H9 (cell line): ENCODE results near the gene MYO1E. TPM values are rescaled to one million over a fixed set of nuclear protein-coding genes. Genes with fewer than 3 reads are reported as not detected.

Experiments
- DNase-seq: peaks from one replicate; pipeline ENCODE4 v3.0.0-alpha.2; 2017
- H2AFZ ChIP-seq: one replicate; pipeline ENCODE4 v1.6.1; 2013; ENCODE audit warnings: mild to moderate bottlenecking, low read length, control low read depth, moderate library complexity
- H2AK5ac ChIP-seq: 2 replicates; pipeline ENCODE4 v1.6.1; 2013; ENCODE audit warnings: low read length, control low read depth, mixed read lengths; ENCODE audit not compliant: insufficient read length
- H2BK120ac ChIP-seq: one replicate; pipeline ENCODE4 v1.6.1; 2013; ENCODE audit warnings: low read depth, mild to moderate bottlenecking, low read length, control low read depth, inconsistent platforms; ENCODE audit not compliant: poor library complexity, severe bottlenecking
- H2BK12ac ChIP-seq: 2 replicates; pipeline ENCODE4 v1.6.1; 2013; ENCODE audit warnings: low read length, control low read depth, mixed read lengths, low read depth; ENCODE audit not compliant: insufficient read length
- H2BK15ac ChIP-seq: 2 replicates; pipeline ENCODE4 v1.6.1; 2013; ENCODE audit warnings: low read depth, low read length, control low read depth
- H2BK20ac ChIP-seq: one replicate; pipeline ENCODE4 v1.6.1; 2013; ENCODE audit warnings: low read depth, mild to moderate bottlenecking, low read length, control low read depth, inconsistent platforms; ENCODE audit not compliant: poor library complexity, severe bottlenecking
- H2BK5ac ChIP-seq: 2 replicates; pipeline ENCODE4 v1.6.1; 2013; ENCODE audit warnings: low read length, control low read depth, mixed read lengths; ENCODE audit not compliant: insufficient read length
- H3K14ac ChIP-seq: 2 replicates; pipeline ENCODE4 v1.6.1; 2013; ENCODE audit warnings: low read length, control low read depth; ENCODE audit not compliant: insufficient read depth
- H3K18ac ChIP-seq: 2 replicates; pipeline ENCODE4 v1.6.1; 2013; ENCODE audit warnings: low read depth, mild to moderate bottlenecking, mixed read lengths, low read length, control low read depth; ENCODE audit not compliant: insufficient read length
- H3K23ac ChIP-seq: 2 replicates; pipeline ENCODE4 v1.6.1; 2013; ENCODE audit warnings: low read length, control low read depth, mixed read lengths, low read depth; ENCODE audit not compliant: insufficient read length
- H3K23me2 ChIP-seq: 2 replicates; pipeline ENCODE4 v1.6.1; 2013; ENCODE audit warnings: low read depth, mild to moderate bottlenecking, mixed read lengths, low read length, control low read depth; ENCODE audit not compliant: insufficient read length, poor library complexity, severe bottlenecking
- H3K27ac ChIP-seq: 2 replicates; pipeline ENCODE4 v1.5.1; 2013; ENCODE audit warnings: low read length, control low read depth, mixed read lengths, low read depth; ENCODE audit not compliant: insufficient read length
- H3K27me3 ChIP-seq: 2 replicates; pipeline ENCODE4 v1.6.1; 2013; ENCODE audit warnings: low read length, control low read depth, inconsistent platforms; ENCODE audit not compliant: insufficient read depth
- H3K4ac ChIP-seq: 2 replicates; pipeline ENCODE4 v1.6.1; 2013; ENCODE audit warnings: low read depth, mild to moderate bottlenecking, control low read depth, inconsistent platforms, low read length, moderate library complexity
- H3K4me1 ChIP-seq: 2 replicates; pipeline ENCODE4 v1.6.1; 2013; ENCODE audit warnings: low read length, control low read depth, inconsistent platforms; ENCODE audit not compliant: insufficient read depth
- H3K4me2 ChIP-seq: 2 replicates; pipeline ENCODE4 v1.6.1; 2013; ENCODE audit warnings: low read length, control low read depth, mixed read lengths; ENCODE audit not compliant: insufficient read length, insufficient read depth
- H3K56ac ChIP-seq: 2 replicates; pipeline ENCODE4 v1.6.1; 2013; ENCODE audit warnings: low read depth, mild to moderate bottlenecking, mixed read lengths, low read length, control low read depth; ENCODE audit not compliant: insufficient read length
- H3K79me1 ChIP-seq: 2 replicates; pipeline ENCODE4 v1.6.1; 2013; ENCODE audit warnings: low read depth, mild to moderate bottlenecking, moderate library complexity, low read length, control low read depth, inconsistent platforms; ENCODE audit not compliant: insufficient read depth, poor library complexity, severe bottlenecking
- H3K79me2 ChIP-seq: 2 replicates; pipeline ENCODE4 v1.6.1; 2013; ENCODE audit warnings: low read length, control low read depth, inconsistent platforms; ENCODE audit not compliant: insufficient read depth
- H3K9ac ChIP-seq: 2 replicates; pipeline ENCODE4 v1.6.1; 2013; ENCODE audit warnings: low read length, control low read depth, mixed read lengths; ENCODE audit not compliant: insufficient read length; ENCODE audit errors: extremely low read depth
- H3K9me3 ChIP-seq: one replicate; pipeline ENCODE4 v1.6.1; 2013; ENCODE audit warnings: low read depth, low read length, inconsistent platforms; ENCODE audit not compliant: control insufficient read depth
- H3T11ph ChIP-seq: one replicate; pipeline ENCODE4 v1.6.1; 2013; ENCODE audit warnings: mild to moderate bottlenecking, low read length, control low read depth, inconsistent platforms
- H4K20me1 ChIP-seq: one replicate; pipeline ENCODE4 v1.6.1; 2013; ENCODE audit not compliant: control insufficient read depth, insufficient read length, insufficient read depth
- H4K5ac ChIP-seq: 2 replicates; pipeline ENCODE4 v1.6.1; 2013; ENCODE audit warnings: low read depth, mild to moderate bottlenecking, mixed read lengths, low read length, control low read depth; ENCODE audit not compliant: insufficient read length
- H4K8ac ChIP-seq: replicated peaks from 2 replicates; pipeline ENCODE4 v1.6.1; 2013; ENCODE audit warnings: low read length, control low read depth, mixed read lengths, low read depth; ENCODE audit not compliant: insufficient read length
- H4K91ac ChIP-seq: 2 replicates; pipeline ENCODE4 v1.6.1; 2013; ENCODE audit warnings: low read depth, mild to moderate bottlenecking, moderate library complexity, mixed read lengths, low read length, control low read depth; ENCODE audit not compliant: insufficient read length
- H3K27ac Mint-ChIP-seq, 3 experiments: 2 replicates in 2 of 3; 3 replicates in 1 of 3; pipeline ENCODE4 v1.8.0; 2020 to 2021; ENCODE audit warnings: mixed read lengths in 3 of 3, mild to moderate bottlenecking in 1 of 3, moderate library complexity in 1 of 3
- H3K27me3 Mint-ChIP-seq: 2 replicates; pipeline ENCODE4 v1.8.0; 2021; ENCODE audit warnings: low read depth, mild to moderate bottlenecking, moderate library complexity, mixed read lengths
- H3K36me3 Mint-ChIP-seq, 3 experiments: 2 replicates in 2 of 3; 3 replicates in 1 of 3; pipeline ENCODE4 v1.8.0; 2020 to 2021; ENCODE audit warnings: low read depth in 3 of 3, mixed read lengths in 3 of 3; ENCODE audit not compliant: insufficient read depth in 1 of 3
- H3K4me1 Mint-ChIP-seq, 2 experiments: 2 replicates each; pipeline ENCODE4 v1.8.0; 2020; ENCODE audit warnings: mixed read lengths in 2 of 2
- H3K4me3 Mint-ChIP-seq, 2 experiments: 2 replicates in 1 of 2; 3 replicates in 1 of 2; pipeline ENCODE4 v1.8.0; 2020 to 2021; ENCODE audit warnings: mild to moderate bottlenecking in 2 of 2, mixed read lengths in 2 of 2, moderate library complexity in 1 of 2
- H3K9me3 Mint-ChIP-seq, 2 experiments: 2 replicates in 1 of 2; 3 replicates in 1 of 2; pipeline ENCODE4 v1.8.0; 2020; ENCODE audit warnings: mild to moderate bottlenecking in 2 of 2, mixed read lengths in 2 of 2, moderate library complexity in 1 of 2
- WGBS: extraction: QIAGEN DNeasy Blood & Tissue Kit; methylation state at CpG from one replicate; pipeline ENCODE4 v1.1.7; 2013; ENCODE audit warnings: missing lambda C conversion rate, low lambda C conversion rate, mixed read lengths; ENCODE audit not compliant: insufficient read length; ENCODE audit errors: extremely low coverage; 5-methylcytosine and 5-hydroxymethylcytosine counted together
- total RNA-seq: library from RNA; stranded (reverse); gene quantifications from 2 replicates; pipeline ENCODE4 v1.2.1, GENCODE V29; 2021
- TF ChIP-seq, protein P1 (sequence below): fragments of 200-600 bp; sonication (generic); conservative IDR thresholded peaks from 3 replicates; pipeline ENCODE4 v1.8.0; 2021; ENCODE audit warnings: antibody characterized with exemption, mild to moderate bottlenecking

The MYO1E gene
- total RNA-seq, 1 experiment from 2014 or later: 235 TPM

DNA sequence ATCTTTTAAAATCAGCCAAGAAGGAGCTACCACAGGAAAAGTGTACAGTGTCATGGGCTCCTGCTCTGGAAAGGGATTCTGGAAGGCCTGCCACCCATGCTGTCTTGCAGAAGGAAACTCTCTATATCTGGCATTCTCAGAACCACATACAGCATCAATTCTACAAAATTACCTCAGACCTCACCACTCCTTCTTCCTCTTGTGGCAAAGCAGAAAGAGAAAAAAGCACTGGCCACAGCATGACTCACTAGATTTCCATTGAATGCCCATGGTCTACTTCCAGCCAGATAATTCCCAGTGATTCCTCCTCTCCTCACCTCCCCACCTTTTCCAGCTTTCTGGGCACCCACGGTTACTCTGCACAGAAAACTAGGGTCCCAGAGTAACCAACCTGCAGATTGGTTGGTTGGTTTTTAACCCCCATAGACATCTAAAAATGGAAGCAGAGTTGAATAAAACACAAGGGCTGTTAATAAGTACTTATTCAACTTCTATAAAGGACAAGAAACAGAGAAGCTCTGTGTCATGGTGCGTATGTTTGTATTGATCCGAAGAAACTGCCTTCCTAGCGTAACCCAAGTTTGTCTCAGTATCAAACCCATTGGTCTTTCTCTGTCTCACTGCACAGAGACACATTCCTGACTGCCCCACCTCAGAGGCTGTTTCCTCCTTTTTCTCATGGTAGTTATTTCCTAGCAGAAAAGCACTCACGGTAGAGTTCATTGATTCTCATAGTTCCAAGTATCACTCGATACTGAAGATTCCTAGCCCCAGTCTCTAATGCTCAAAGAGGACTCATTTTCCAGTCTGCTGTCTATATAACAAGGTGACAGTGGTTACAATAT lies 98.3 kb downstream of the MYO1E start:
- Histone ChIP-seq H4K91ac (no peak overlapping the region), H2AFZ (no peak overlapping the region), H3K18ac (no peak overlapping the region), H3K23ac (no peak overlapping the region), H3K23me2 (no peaks in the 10 kb centered on the region), H2BK5ac (no peak overlapping the region), H4K5ac (no peak overlapping the region), H3K4me2 (no peak overlapping the region), H3K9me3 (no peaks in the 10 kb centered on the region), H3K9ac (no peak overlapping the region), H3K4me1 (peaks cover 5% of the 10 kb centered on the region; the same call in 1 of the 2 replicates), H3K14ac (no peak overlapping the region), H2AK5ac (no peak overlapping the region), H4K8ac (no peak overlapping the region), H2BK12ac (no peak overlapping the region), H2BK120ac (no peak overlapping the region), H2BK15ac (no peak overlapping the region), H3K56ac (no peak overlapping the region), H2BK20ac (no peak overlapping the region), H3K27me3 (no peaks in the 10 kb centered on the region), H3K27ac (no peak overlapping the region), H3K79me1 (no peaks in the 10 kb centered on the region), H3K79me2 (peaks cover under 1% of the 10 kb centered on the region; the same call in 1 of the 2 replicates), H3K4ac (no peak overlapping the region), H3T11ph (no peak overlapping the region), H4K20me1 (no peaks in the 10 kb centered on the region)
- no CpG with 5 or more reads among the region's 6 CpGs for WGBS
- H3K27me3 Mint-ChIP-seq: no peaks in the 10 kb centered on the region
- H3K4me1 Mint-ChIP-seq: peaks cover 21 to 38% of the 10 kb centered on the region in 2 experiments
- H3K9me3 Mint-ChIP-seq: no peaks in the 10 kb centered on the region
- DNase-seq: no peak
- TF ChIP-seq, protein P1, sequence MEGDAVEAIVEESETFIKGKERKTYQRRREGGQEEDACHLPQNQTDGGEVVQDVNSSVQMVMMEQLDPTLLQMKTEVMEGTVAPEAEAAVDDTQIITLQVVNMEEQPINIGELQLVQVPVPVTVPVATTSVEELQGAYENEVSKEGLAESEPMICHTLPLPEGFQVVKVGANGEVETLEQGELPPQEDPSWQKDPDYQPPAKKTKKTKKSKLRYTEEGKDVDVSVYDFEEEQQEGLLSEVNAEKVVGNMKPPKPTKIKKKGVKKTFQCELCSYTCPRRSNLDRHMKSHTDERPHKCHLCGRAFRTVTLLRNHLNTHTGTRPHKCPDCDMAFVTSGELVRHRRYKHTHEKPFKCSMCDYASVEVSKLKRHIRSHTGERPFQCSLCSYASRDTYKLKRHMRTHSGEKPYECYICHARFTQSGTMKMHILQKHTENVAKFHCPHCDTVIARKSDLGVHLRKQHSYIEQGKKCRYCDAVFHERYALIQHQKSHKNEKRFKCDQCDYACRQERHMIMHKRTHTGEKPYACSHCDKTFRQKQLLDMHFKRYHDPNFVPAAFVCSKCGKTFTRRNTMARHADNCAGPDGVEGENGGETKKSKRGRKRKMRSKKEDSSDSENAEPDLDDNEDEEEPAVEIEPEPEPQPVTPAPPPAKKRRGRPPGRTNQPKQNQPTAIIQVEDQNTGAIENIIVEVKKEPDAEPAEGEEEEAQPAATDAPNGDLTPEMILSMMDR: no peak
- peak overlapping the region in 2 of 3 experiments; percentile 46 to 87; a peak in 3 of 7 replicates for H3K27ac Mint-ChIP-seq
- no peak overlapping the region for H3K4me3 Mint-ChIP-seq
- H3K36me3 Mint-ChIP-seq: no peaks in the 10 kb centered on the region; a peak in 1 of 7 replicates
